Measurements from ENCODE around the gene CTNND1.

The CTNND1 gene

GRCh38 chr11:57761301-57762234, at the start of gene CTNND1 (continued):
- TF ChIP-seq KLF9 (tag by site-specific recombination; IDR thresholded peaks at IDR 0.05; ENCODE audit: low read depth) = no peak
- no peak for TF ChIP-seq ZNF280C (tag by site-specific recombination; IDR thresholded peaks at IDR 0.05)
- TF ChIP-seq, protein P1, sequence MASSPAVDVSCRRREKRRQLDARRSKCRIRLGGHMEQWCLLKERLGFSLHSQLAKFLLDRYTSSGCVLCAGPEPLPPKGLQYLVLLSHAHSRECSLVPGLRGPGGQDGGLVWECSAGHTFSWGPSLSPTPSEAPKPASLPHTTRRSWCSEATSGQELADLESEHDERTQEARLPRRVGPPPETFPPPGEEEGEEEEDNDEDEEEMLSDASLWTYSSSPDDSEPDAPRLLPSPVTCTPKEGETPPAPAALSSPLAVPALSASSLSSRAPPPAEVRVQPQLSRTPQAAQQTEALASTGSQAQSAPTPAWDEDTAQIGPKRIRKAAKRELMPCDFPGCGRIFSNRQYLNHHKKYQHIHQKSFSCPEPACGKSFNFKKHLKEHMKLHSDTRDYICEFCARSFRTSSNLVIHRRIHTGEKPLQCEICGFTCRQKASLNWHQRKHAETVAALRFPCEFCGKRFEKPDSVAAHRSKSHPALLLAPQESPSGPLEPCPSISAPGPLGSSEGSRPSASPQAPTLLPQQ (tag by site-specific recombination; IDR thresholded peaks at IDR 0.05) = no peak
- TF ChIP-seq SCRT1 (tag by site-specific recombination; IDR thresholded peaks at IDR 0.05; ENCODE audit: borderline replicate concordance) = no peak
- TF ChIP-seq ZNF169 (tag by site-specific recombination; IDR thresholded peaks at IDR 0.05) = no peak
- TF ChIP-seq, protein P2, sequence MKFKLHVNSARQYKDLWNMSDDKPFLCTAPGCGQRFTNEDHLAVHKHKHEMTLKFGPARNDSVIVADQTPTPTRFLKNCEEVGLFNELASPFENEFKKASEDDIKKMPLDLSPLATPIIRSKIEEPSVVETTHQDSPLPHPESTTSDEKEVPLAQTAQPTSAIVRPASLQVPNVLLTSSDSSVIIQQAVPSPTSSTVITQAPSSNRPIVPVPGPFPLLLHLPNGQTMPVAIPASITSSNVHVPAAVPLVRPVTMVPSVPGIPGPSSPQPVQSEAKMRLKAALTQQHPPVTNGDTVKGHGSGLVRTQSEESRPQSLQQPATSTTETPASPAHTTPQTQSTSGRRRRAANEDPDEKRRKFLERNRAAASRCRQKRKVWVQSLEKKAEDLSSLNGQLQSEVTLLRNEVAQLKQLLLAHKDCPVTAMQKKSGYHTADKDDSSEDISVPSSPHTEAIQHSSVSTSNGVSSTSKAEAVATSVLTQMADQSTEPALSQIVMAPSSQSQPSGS (tag by site-specific recombination; IDR thresholded peaks at IDR 0.05; ENCODE audit: low read depth) = peak; percentile 60; the same call in 1 of the 2 replicates
- TF ChIP-seq ZNF398 (tag by site-specific recombination; IDR thresholded peaks at IDR 0.05) = peak; percentile 88
- TF ChIP-seq MYNN (tag by site-specific recombination; IDR thresholded peaks at IDR 0.05; ENCODE audit: borderline replicate concordance) = no peak
- no peak for TF ChIP-seq ZNF157 (tag by site-specific recombination; IDR thresholded peaks at IDR 0.05)
- TF ChIP-seq ZNF391 (tag by site-specific recombination; IDR thresholded peaks at IDR 0.05; ENCODE audit: borderline replicate concordance, low read depth) = no peak
- TF ChIP-seq ZIC2 (tag by site-specific recombination; IDR thresholded peaks at IDR 0.05) = no peak
- TF ChIP-seq, protein P3, sequence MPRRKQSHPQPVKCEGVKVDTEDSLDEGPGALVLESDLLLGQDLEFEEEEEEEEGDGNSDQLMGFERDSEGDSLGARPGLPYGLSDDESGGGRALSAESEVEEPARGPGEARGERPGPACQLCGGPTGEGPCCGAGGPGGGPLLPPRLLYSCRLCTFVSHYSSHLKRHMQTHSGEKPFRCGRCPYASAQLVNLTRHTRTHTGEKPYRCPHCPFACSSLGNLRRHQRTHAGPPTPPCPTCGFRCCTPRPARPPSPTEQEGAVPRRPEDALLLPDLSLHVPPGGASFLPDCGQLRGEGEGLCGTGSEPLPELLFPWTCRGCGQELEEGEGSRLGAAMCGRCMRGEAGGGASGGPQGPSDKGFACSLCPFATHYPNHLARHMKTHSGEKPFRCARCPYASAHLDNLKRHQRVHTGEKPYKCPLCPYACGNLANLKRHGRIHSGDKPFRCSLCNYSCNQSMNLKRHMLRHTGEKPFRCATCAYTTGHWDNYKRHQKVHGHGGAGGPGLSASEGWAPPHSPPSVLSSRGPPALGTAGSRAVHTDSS (tag by site-specific recombination; IDR thresholded peaks at IDR 0.05) = no peak
- TF ChIP-seq ZNF184 (tag by site-specific recombination; IDR thresholded peaks at IDR 0.05) = no peak
- TF ChIP-seq ZNF558 (tag by site-specific recombination; IDR thresholded peaks at IDR 0.05) = no peak; the same call in 1 of the 2 replicates
- peak; percentile 15; the same call in 1 of the 2 replicates for TF ChIP-seq GLIS2 (tag by site-specific recombination; IDR thresholded peaks at IDR 0.05)
- no peak for TF ChIP-seq ZNF140 (tag by site-specific recombination; IDR thresholded peaks at IDR 0.05)
- TF ChIP-seq ZNF362 (tag by site-specific recombination; IDR thresholded peaks at IDR 0.05) = peak; percentile 78
- TF ChIP-seq GLIS1 (tag by site-specific recombination; IDR thresholded peaks at IDR 0.05) = peak; percentile 26; the same call in 1 of the 2 replicates
- TF ChIP-seq ZNF514 (tag by site-specific recombination; IDR thresholded peaks at IDR 0.05) = no peak
- no peak for TF ChIP-seq ZNF324 (tag by site-specific recombination; IDR thresholded peaks at IDR 0.05)
- no peak for TF ChIP-seq ZNF16 (tag by site-specific recombination; IDR thresholded peaks at IDR 0.05; ENCODE audit: low read depth)
- TF ChIP-seq ZNF266 (tag by site-specific recombination; IDR thresholded peaks at IDR 0.05; ENCODE audit: low read depth) = no peak
- TF ChIP-seq ZNF148 (tag by site-specific recombination; IDR thresholded peaks at IDR 0.05; ENCODE audit: borderline replicate concordance) = no peak
- no peak for TF ChIP-seq ZNF223 (tag by site-specific recombination; IDR thresholded peaks at IDR 0.05)
